ENCODE data around the gene RHBDD2.
"Not testable (repeated sequence)": the region's sequence is repeated elsewhere in the genome, so short reads cannot be mapped to it uniquely, and the experiment has no call there.

The RHBDD2 gene

DNA sequence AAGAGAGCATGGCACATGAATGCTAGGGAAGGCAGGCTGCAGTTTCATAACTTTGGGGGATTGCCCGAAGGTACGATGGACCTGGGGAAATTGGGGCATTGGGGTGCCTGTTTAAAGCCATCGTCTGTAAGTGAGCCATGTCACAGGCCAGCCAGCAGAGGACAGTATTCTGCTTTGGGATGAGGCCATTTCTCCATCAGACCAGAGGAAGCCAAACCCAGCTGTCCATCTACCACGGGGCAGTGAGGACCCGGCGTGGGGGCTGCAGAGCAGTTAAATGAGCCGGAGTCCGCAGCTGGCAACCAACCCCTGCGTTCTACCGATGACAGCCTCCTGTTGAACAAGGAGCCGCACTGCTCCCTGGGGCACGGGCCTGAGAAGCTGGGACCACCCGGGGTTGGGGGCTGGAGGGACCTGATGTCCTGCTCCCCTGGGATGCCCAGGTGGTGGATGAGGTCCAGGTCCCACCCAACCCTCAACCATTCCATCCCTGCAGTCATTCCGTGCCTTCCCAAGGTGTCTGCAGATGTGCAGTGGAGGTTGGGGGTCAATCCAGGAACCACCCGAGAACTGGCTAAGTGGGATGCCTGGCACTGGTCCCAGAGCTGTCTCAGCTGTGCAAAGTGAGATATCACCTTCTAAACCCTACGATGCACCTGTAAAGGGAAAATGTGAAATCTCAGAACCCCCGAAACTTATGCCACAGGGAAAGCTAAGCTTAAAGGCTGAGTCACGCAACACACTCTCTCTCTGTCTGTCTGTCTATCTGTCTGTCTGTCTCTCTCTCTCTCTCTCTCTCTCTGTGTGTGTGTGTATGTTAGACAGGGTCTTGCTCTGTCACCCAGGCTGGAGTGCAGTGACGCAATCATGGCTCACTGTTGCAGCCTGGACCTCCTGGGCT, 12.1 kb upstream of the RHBDD2 start:
- peak; percentile 61 for DNase-seq (ENCODE audit: low spot score)

DNA sequence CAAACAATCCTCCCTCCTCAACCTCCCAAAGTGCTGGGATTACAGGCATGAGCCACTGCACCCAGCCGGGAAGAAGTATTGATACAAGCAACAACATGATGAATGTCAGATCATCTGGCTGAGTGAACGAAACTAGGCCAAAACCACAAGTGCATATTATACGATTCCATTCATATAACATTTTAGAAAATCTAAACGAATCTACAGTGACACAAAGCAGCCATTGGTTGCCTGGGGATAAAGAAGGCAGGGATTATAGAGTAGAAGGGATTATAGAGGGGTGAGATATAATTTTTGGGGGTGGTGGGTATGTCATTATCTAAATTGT, 11.5 kb upstream of the RHBDD2 start:
- DNase-seq (ENCODE audit: low spot score), result no peak

GRCh38 chr7:75868153-75868552, 10.7 kb upstream of the RHBDD2 start:
- DNase-seq (ENCODE audit: low spot score), result no peak

DNA sequence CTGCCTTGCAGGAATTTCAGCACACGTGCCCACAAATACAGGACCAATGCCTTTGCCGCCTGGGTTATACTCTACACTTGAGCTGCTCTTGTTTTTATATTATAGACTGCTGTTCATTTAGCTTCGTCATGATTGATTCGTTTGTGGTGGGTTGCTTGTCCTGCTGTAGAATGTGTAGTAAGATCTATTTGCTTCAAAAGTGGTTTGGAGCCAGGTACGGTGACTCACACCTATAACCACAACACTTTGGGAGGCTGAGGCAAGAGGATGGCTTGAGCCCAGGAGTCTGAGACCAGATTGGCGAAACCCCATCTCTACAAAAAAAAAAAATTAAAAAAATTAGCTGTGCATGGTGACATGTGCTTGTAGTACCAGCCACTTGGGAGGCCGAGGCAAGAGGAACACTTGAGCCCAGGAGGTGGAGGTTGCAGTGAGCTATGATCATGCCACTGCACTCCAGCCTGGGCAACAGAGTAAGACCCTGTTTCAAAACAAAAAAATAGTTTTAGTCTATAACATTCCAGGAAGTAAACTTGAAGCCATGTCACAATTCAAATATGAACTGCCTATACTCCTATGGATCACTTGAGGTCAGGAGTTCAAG, 9.0 kb upstream of the RHBDD2 start:
- no peak for DNase-seq (ENCODE audit: low spot score)

GRCh38 chr7:75870557-75871161, 8.2 kb upstream of the RHBDD2 start:
- no peak for DNase-seq (ENCODE audit: low spot score)

DNA sequence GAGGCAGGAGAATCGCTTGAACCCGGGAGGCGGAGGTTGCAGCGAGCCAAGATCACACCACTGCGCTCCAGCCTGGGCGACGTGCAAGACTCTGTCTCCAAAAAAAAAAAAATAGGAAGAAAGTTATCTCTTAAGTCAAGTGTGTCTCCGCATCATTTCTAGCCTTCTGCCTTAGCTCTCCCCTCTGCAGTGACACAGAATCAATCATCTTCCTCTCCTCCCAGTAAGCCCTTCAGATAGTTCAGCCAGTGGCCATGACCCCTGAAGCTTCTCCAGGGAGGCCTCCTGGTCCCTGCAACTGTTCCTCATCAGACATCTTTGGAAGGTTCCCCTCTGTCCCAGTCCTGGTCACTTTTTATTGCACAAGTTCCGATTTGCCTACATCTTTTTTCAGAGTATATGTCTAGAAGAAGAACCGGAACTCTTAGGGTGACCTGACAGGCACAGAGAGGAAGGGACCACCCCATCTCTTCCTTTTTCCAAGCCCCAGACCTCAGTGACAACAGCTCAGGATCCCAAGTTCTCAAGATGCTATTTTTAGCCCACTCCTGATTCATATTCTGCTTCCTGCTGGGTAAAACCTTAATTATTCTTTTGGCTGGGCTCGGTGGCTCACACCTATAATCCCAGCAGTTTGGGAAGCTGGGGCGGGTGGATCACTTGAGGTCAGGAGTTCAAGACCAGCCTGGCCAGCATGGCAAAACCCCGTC, 6.6 kb upstream of the RHBDD2 start:
- no peak for DNase-seq (ENCODE audit: low spot score)

DNA sequence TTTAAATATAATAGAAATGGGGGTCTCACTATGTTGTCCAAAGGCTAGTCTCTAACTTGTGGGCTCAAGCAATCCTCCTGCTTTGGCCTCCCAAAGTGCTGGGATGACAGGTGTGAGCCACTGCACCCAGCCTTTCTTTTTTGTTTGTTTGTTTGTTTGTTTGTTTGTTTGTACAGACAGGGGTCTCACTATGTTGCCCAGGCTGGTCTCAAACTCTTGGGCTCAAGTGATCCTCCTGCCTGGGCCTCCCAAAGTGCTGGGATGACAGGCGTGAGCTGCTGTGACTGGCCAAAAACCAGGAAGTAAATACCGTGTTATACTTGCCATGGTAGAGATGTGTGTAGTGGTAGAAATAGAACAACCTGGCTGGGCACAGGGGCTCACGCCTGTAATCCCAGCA, 4.7 kb upstream of the RHBDD2 start:
- DNase-seq (ENCODE audit: low spot score), result not testable (repeated sequence)

- no peak for DNase-seq (ENCODE audit: low spot score)
These were observed 3.4 kb upstream of the RHBDD2 start for GRCh38 chr7:75875113-75876080.

GRCh38 chr7:75876126-75876881, 2.5 kb upstream of the RHBDD2 start:
- no peak for DNase-seq (ENCODE audit: low spot score)

DNA sequence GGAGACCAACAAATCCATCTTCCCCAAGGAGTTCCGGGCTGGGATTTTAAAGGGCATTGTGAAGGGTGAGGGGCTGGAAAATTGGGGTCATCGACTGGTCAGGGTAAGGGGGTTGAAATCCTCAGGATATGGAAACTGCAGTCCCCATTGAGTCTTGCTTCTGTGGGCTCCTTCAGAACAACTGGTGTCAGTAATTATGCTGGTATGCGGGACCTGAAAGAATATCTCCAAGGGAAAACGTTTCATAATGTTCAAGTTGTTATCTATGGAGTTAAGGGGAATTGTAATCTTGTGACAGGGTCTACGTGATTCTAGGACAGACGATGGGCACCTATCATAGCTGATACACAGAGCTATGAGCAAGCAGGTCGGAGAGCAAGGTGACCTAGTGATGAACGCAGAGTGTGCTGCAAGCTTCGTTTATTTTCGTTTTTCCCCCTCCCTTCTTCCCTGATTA, 494 bp upstream of the RHBDD2 start:
- DNase-seq (ENCODE audit: low spot score), result no peak

- peak; percentile 58 for DNase-seq (ENCODE audit: low spot score)
These were observed 944 bp downstream of the RHBDD2 start for GRCh38 chr7:75879771-75880184.

- DNase-seq (ENCODE audit: low spot score), result no peak
These were observed 1.4 kb downstream of the RHBDD2 start for GRCh38 chr7:75880242-75880641.

DNA sequence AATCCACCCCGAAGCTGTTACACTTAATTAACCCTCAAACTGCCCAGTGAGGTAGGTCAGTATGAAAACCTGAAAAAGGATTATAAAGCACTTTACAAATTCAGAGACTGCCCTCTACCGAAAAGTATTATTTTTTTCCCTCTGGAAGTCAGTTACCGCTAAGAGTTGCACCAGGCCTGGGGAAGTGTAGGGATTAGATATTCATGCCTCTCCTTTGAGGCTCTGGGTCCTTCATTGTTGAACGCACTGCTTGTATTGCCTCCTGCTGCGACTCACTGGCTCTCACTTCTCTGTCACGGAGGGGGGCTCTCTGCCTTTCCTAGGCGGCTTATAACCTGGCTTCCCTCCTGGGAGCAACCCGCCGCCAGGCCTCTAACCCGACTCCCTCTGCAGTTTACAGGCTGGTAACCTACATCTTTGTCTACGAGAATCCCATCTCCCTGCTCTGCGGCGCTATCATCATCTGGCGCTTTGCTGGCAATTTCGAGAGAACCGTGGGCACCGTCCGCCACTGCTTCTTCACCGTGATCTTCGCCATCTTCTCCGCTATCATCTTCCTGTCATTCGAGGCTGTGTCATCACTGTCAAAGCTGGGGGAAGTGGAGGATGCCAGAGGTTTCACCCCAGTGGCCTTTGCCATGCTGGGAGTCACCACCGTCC, 2.7 kb downstream of the RHBDD2 start:
- DNase-seq (ENCODE audit: low spot score), result no peak

DNA sequence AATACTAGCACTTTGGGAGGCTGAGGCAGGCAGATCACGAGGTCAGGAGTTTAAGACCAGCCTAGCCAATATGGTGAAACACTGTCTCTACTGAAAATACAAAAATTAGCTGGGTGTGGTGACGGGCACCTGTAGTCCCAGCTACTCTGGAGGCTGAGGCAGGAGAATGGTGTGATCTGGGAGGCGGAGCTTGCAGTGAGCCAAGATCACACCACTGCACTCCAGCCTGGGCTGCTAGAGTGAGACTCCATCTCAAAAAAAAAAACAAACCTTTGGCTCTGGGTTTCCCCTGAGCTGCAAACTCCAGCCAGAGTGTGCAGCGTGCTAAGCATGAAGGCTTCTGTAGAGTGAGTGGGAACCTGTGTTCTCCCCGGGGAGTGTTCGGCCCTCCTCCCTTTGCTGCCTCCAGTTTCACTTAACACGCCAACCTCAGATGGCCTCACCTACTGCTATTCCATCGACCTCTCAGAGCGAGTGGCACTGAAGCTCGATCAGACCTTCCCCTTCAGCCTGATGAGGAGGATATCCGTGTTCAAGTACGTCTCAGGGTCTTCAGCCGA, 4.5 kb downstream of the RHBDD2 start:
- not testable (repeated sequence) for DNase-seq (ENCODE audit: low spot score)

DNA sequence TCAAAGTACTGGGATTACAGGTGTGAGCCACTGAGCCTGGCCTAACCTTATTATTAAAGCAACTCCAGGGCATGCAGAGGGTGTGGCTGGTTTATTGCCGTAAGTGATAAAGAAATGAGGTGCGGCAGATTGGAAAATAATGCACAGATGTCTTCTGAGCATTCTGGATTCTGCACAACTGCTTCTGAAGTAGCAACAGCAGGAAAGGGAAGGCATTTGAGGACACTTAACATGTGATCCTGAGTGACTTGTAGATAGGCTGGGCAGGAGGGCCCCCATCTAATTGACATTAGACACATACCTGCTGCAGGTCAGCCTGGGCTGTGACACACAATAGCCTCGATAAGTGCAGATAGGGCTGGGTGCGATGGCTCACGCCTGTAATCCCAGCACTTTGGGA, 5.6 kb downstream of the RHBDD2 start:
- DNase-seq (ENCODE audit: low spot score), result peak; percentile 15

- no peak for DNase-seq (ENCODE audit: low spot score)
These were observed 6.2 kb downstream of the RHBDD2 start for GRCh38 chr7:75885036-75885435.

- DNase-seq (ENCODE audit: low spot score), result no peak
These were observed 9.0 kb downstream of the RHBDD2 start for GRCh38 chr7:75887669-75888369.

GRCh38 chr7:75888464-75889222, 9.8 kb downstream of the RHBDD2 start:
- DNase-seq (ENCODE audit: low spot score), result peak; percentile 19
